Breast epithelium (tissue), 4 donors: ENCODE results near the gene CPEB1. TPM values are rescaled to one million over a fixed set of nuclear protein-coding genes. Genes with fewer than 3 reads are reported as not detected.

ENCODE experiments used
- DNase-seq, 2 donors: peaks; one replicate each; pipeline ENCODE4 v3.0.0-alpha.2; 2019; ENCODE audit warnings: low spot score in 2 of 2
- H3K27ac ChIP-seq, 2 donors: fragments of 200-600 bp; sonication (generic) in 1 of 2; one replicate each; pipeline ENCODE4 v1.5.1; 2016 to 2019; ENCODE audit warnings: mild to moderate bottlenecking in 1 of 2
- H3K27me3 ChIP-seq, 2 donors: fragments of 200-600 bp; sonication (generic) in 1 of 2; one replicate each; pipeline versions ENCODE4 v1.5.1 to v1.6.0; 2017 to 2019; ENCODE audit warnings: control low read depth in 1 of 2, mild to moderate bottlenecking in 1 of 2
- H3K36me3 ChIP-seq: fragments of 200-600 bp; one replicate; pipeline ENCODE4 v1.5.1; 2019
- H3K4me1 ChIP-seq, 2 donors: fragments of 200-600 bp; sonication (generic); one replicate each; pipeline ENCODE4 v1.5.1; 2016 to 2019; ENCODE audit warnings: control low read depth in 1 of 2
- H3K4me3 ChIP-seq, 3 donors: fragments of 200-600 bp; sonication (generic); 1 replicate in 2 of 3; 2 replicates in 1 of 3; pipeline ENCODE4 v1.5.1; 2016 to 2019; ENCODE audit warnings: mild to moderate bottlenecking in 3 of 3, moderate library complexity in 2 of 3
- H3K9me3 ChIP-seq, 2 donors: fragments of 200-600 bp; sonication (generic) in 1 of 2; one replicate each; pipeline ENCODE4 v1.5.1; 2016 to 2019; ENCODE audit warnings: control low read depth in 1 of 2
- POLR2A ChIP-seq: fragments of 450-650 bp; IDR thresholded peaks from one replicate; pipeline ENCODE4 v1.6.1; 2016; ENCODE audit warnings: antibody characterized with exemption, mild to moderate bottlenecking, moderate library complexity
- POLR2AphosphoS5 ChIP-seq, 3 donors: sonication (generic); formaldehyde crosslinking; IDR thresholded peaks; one replicate each; pipeline ENCODE4 v1.6.1; 2017; ENCODE audit warnings: antibody characterized with exemption in 3 of 3
- intact Hi-C: fragments of 100-400 bp; cut with DNase I; formaldehyde crosslinking; loops from one replicate; pipeline ENCODE4 v1.15.1; 2023; ENCODE audit warnings: low total_unique reads
- total RNA-seq, 3 donors: library from RNA; depleted of rRNA; stranded (reverse); fragments of >200 nt; gene quantifications; one replicate each; pipeline ENCODE4 v1.1.0, GENCODE V29; 2016
- TF ChIP-seq, protein P1 (sequence below), 3 donors: fragments of 450-650 bp; IDR thresholded peaks; one replicate each; pipeline ENCODE4 v1.5.1; 2016 to 2017; ENCODE audit warnings: antibody characterized with exemption in 3 of 3, mild to moderate bottlenecking in 3 of 3, moderate library complexity in 3 of 3

CPEB1 gene
- total RNA-seq, 3 donors from 2014 or later = 2.2 to 6.9 (median 4.6) TPM

DNA sequence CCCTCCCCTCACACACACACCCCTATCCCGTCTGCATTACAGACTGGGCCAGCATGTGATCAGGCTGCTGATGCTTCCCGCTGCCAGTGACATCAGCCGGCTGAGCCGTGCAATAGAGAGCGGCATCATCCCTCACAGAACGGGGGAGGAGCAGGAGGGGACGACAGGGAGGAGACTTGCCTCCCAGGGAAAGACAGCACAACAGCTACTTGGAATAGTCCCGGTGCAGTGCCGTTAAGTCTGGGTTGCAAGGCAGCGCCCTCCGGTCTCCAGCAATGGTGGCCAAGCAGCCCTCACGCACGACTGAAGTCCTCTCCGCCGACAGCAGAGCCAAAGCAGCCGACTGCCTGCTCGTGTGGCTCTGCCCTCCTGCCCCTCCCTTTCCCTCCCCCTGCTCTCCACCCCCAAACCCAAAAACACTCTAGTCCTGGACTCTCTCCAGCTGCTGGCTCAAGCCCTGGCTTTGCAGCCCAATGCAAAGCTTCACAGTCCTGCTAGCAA lies 75.4 kb downstream of the CPEB1 start:
- H3K27ac ChIP-seq = peak overlapping the region; percentile 57 to 80
- peak in 1 of 3 donors; percentile 47 for TF ChIP-seq POLR2AphosphoS5 (IDR thresholded peaks at IDR 0.05)
- no peak for TF ChIP-seq POLR2A
- TF ChIP-seq, protein P1, sequence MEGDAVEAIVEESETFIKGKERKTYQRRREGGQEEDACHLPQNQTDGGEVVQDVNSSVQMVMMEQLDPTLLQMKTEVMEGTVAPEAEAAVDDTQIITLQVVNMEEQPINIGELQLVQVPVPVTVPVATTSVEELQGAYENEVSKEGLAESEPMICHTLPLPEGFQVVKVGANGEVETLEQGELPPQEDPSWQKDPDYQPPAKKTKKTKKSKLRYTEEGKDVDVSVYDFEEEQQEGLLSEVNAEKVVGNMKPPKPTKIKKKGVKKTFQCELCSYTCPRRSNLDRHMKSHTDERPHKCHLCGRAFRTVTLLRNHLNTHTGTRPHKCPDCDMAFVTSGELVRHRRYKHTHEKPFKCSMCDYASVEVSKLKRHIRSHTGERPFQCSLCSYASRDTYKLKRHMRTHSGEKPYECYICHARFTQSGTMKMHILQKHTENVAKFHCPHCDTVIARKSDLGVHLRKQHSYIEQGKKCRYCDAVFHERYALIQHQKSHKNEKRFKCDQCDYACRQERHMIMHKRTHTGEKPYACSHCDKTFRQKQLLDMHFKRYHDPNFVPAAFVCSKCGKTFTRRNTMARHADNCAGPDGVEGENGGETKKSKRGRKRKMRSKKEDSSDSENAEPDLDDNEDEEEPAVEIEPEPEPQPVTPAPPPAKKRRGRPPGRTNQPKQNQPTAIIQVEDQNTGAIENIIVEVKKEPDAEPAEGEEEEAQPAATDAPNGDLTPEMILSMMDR (IDR thresholded peaks at IDR 0.05) = no peak
- DNase-seq = peak in 1 of 2 donors; percentile 48
- H3K27me3 ChIP-seq = no peaks in the 10 kb centered on the region
- no peaks in the 10 kb centered on the region for H3K9me3 ChIP-seq
- H3K4me3 ChIP-seq = peak overlapping the region; percentile 37 to 65 (median 46)
- no peaks in the 10 kb centered on the region for H3K36me3 ChIP-seq
- intact Hi-C loops = no loop called here
- no peaks in the 10 kb centered on the region for H3K4me1 ChIP-seq

DNA sequence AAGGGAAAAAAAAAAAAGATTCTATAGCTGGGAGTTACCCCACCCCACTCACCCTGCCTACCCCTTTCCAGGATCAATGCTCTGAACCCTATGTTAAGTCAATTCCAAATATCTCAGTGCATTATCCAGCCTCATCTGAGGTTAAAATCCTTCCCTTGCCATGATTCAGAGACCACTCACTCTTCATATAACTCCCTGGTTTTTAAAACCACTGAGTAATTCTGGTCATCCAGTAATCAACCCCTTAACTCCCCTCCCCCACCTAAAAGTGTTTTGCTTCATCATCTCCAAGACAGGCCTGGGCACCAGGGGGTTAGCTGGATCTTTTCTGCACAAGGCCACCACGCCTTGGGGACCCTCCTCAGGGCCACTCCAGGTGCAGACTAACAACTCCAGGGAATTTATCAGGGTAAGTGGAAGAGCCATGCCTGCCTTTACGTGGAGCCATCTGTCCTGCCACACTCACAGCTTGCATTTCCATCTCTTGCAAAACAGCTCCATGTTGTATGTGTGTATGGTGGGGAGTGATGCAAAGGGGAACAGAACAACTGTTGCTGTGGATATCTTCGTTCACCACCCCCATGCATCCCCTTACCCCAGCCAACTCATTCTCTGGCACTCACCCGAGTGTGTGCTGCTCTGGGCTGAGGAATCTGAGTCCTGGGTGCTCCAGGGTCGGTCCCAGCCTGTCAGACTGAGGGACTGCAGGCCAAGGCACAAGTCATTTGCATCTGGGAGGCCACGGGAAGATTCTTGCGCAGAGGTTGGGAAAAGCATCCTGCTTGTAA lies 76.2 kb downstream of the CPEB1 start:
- no peak for DNase-seq

GRCh38 chr15:82569834-82570233 lies 77.3 kb downstream of the CPEB1 start:
- Histone ChIP-seq H3K36me3 (no peaks in the 10 kb centered on the region), H3K27ac (no peak overlapping the region), H3K4me1 (no peaks in the 10 kb centered on the region), H3K4me3 (no peak overlapping the region), H3K27me3 (no peaks in the 10 kb centered on the region), H3K9me3 (no peaks in the 10 kb centered on the region)
- DNase-seq = no peak
- intact Hi-C loops = no loop called here
- TF ChIP-seq POLR2A = no peak
- TF ChIP-seq POLR2AphosphoS5 (IDR thresholded peaks at IDR 0.05) = no peak
- TF ChIP-seq, protein P1 (IDR thresholded peaks at IDR 0.05) = no peak

More for the DNA sequence above, 76.2 kb downstream of the CPEB1 start:
- peak overlapping the region; percentile 57 to 80 for H3K27ac ChIP-seq
- H3K4me3 ChIP-seq = peak overlapping the region in 2 of 3 donors; percentile 37 to 65
- no peaks in the 10 kb centered on the region for H3K27me3 ChIP-seq
- no peaks in the 10 kb centered on the region for H3K9me3 ChIP-seq
- no peaks in the 10 kb centered on the region for H3K36me3 ChIP-seq
- TF ChIP-seq, protein P1 (IDR thresholded peaks at IDR 0.05) = no peak
- TF ChIP-seq POLR2AphosphoS5 (IDR thresholded peaks at IDR 0.05) (no peak), POLR2A (no peak)
- H3K4me1 ChIP-seq = no peaks in the 10 kb centered on the region
- intact Hi-C loops = no loop called here

DNA sequence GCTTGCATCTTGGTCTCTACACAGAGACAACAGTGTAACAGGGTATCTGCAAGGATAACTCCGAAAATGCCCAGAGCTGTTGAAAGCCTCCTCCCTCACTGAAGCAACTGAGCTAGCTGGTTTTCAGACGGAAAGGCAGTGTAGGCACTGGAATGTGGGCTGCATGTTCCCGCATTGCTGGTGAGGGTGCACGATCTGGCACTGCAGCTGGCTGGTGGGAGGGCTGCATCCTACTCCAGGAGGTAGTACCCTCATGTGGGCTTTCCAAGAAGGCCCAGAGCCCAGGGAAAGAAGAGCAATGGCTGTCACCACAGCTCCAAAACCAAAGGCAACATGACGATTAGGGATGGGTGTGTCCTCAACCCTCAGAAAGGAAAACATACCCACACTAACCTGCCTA lies 78.2 kb downstream of the CPEB1 start:
- Histone ChIP-seq H3K36me3 (no peaks in the 10 kb centered on the region), H3K9me3 (no peaks in the 10 kb centered on the region), H3K27me3 (no peaks in the 10 kb centered on the region), H3K27ac (no peak overlapping the region), H3K4me3 (no peak overlapping the region), H3K4me1 (no peaks in the 10 kb centered on the region)
- intact Hi-C loops = no loop called here
- no peak for DNase-seq
- no peak for TF ChIP-seq POLR2AphosphoS5 (IDR thresholded peaks at IDR 0.05)
- no peak for TF ChIP-seq POLR2A
- TF ChIP-seq, protein P1 (IDR thresholded peaks at IDR 0.05) = no peak

DNA sequence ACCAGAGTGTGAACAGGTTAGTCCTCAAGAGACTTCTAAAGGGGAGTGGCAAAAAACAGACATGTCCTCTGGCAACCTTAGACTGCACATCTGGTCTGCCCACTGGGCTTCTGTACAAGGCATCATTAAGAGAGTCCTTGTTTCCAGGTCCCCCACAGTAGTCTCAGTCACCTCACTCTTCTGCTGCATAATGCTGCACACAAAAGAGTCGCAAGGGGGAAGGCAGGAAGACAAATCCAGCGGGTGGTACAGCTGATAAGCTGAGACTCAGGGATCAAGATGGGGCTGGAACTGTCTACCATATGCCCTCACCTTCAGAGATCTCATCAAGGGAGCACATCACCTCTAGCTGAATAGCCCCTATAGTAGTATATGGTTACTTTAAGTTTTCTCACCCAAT lies 79.5 kb downstream of the CPEB1 start:
- TF ChIP-seq POLR2A = no peak
- TF ChIP-seq, protein P1 (IDR thresholded peaks at IDR 0.05) = no peak
- no peak for TF ChIP-seq POLR2AphosphoS5 (IDR thresholded peaks at IDR 0.05)
- intact Hi-C loops = no loop called here

More for the DNA sequence above, 79.5 kb downstream of the CPEB1 start:
- H3K36me3 ChIP-seq = no peaks in the 10 kb centered on the region
- no peaks in the 10 kb centered on the region for H3K4me1 ChIP-seq
- H3K27me3 ChIP-seq = no peaks in the 10 kb centered on the region
- no peak overlapping the region for H3K27ac ChIP-seq
- H3K9me3 ChIP-seq = no peaks in the 10 kb centered on the region
- no peak for DNase-seq
- H3K4me3 ChIP-seq = no peak overlapping the region
